NCI-H1436 (cell line): ENCODE measurements around the gene CUTA.

ENCODE experiments used
- DNase-seq: peaks from one replicate; lab custom pipeline; 2025; lab: John Stamatoyannopoulos, UW

The CUTA gene

GRCh38 chr6:33420491-33421343 is 2.8 kb upstream of the CUTA start:
- no peak for DNase-seq

- peak; percentile 48 for DNase-seq
Observed at GRCh38 chr6:33419580-33420490, 1.9 kb upstream of the CUTA start, which contains the start of gene SYNGAP1. SYNGAP1 (plus strand) TSS chr6:33420065; CDS start chr6:33420265, 200 bp downstream.

GRCh38 chr6:33418690-33419291 is 884 bp upstream of the CUTA start:
- DNase-seq = no peak

- no peak for DNase-seq
Observed at GRCh38 chr6:33417128-33417902, 592 bp downstream of the CUTA start.

- no peak for DNase-seq
Observed at GRCh38 chr6:33416386-33417127, 1.4 kb downstream of the CUTA start.

- DNase-seq = no peak
Observed at GRCh38 chr6:33415831-33416230, 2.1 kb downstream of the CUTA start.

GRCh38 chr6:33414592-33415271 is 3.2 kb downstream of the CUTA start:
- DNase-seq = no peak

GRCh38 chr6:33413241-33414120 is 4.4 kb downstream of the CUTA start:
- no peak for DNase-seq

GRCh38 chr6:33412140-33413009 is 5.5 kb downstream of the CUTA start:
- DNase-seq = no peak

- DNase-seq = no peak
Observed at GRCh38 chr6:33411632-33412005, 6.3 kb downstream of the CUTA start.

GRCh38 chr6:33410711-33411631 is 6.9 kb downstream of the CUTA start, which contains the start of gene PHF1:
PHF1 (plus strand) TSS chr6:33411014; CDS start chr6:33412264, 1,250 bp downstream.
- DNase-seq = peak; percentile 78

- DNase-seq = peak; percentile 97
Observed at GRCh38 chr6:33410050-33410710, 7.7 kb downstream of the CUTA start.

- DNase-seq = no peak
Observed at GRCh38 chr6:33407132-33407718, 10.7 kb downstream of the CUTA start.

- DNase-seq = no peak
Observed at GRCh38 chr6:33406126-33406525, 11.8 kb downstream of the CUTA start.

- no peak for DNase-seq
Observed at GRCh38 chr6:33405386-33405940, 12.4 kb downstream of the CUTA start.

GRCh38 chr6:33404884-33405283 is 13.0 kb downstream of the CUTA start:
- DNase-seq = no peak
